HG02571 (cell line): ENCODE measurements around the gene SLC22A1.

Experiments
- ATAC-seq: cut with Tn5 transposase; IDR thresholded peaks from one replicate; pipeline ENCODE4 v1.9.1; 2021; ENCODE audit warnings: mild to moderate bottlenecking, moderate library complexity; ENCODE audit not compliant: unreplicated experiment

Gene SLC22A1

GRCh38 chr6:160167604-160168399 lies 46.2 kb downstream of the SLC22A1 start:
- ATAC-seq, result no peak

- ATAC-seq, result no peak
Measured at GRCh38 chr6:160170018-160170680, 48.5 kb downstream of the SLC22A1 start.

GRCh38 chr6:160172704-160173103 lies 51.1 kb downstream of the SLC22A1 start:
- no peak for ATAC-seq

DNA sequence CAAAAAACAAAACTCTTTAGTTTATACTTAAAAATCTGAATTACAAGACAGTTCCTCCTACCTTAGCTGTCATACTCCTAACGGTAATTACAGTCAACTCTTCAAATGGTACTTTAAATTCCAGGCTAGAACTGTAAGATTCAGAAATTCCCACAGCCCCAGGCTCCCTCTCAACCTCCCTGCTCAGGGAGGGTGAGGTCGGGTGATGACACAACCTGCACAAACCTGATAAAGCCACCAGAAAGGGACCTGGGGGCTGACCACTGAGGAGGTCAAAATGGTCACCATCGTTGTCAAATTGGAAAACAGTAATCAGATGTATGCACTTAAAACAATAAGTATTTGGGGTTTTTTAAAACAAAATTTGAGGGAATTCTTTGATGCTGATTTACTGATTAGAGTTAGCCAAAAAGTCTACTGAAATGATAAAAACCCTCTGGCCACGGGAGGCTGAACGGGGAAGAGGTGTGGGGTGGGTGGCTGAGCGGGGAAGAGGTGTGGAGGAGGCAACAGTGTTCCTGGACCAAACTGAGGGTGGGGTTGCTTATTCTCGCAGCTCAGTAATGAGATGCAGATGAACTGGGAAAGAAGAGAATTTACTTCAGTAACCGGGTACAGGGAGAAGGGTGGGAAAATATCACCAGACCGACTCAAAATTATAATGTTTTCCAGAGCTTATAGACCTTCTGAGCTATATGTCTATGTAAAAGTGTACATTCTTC lies 52.4 kb downstream of the SLC22A1 start:
- no peak for ATAC-seq

DNA sequence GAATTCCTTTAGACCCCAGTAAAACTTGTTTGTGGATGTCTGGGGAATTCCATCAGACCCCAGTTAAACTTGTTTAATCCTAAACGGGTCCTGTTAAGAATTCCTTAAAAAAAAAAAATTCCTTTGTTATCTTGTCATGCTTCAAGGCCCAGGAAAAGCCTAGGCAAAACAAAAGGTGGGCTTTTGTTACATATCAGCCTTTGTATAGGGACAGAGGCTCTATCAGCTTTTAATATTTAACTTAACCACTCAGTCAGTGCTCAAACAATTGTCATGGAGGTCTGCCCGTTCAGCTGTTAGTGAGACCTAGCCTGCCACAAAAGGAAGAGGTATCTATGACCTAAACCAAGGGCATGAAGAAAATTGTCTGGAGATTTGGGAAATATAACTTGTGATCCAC lies 53.1 kb downstream of the SLC22A1 start:
- no peak for ATAC-seq

- ATAC-seq, result no peak
Measured at GRCh38 chr6:160177220-160177619, 55.6 kb downstream of the SLC22A1 start.

GRCh38 chr6:160178271-160178670 lies 56.7 kb downstream of the SLC22A1 start:
- no peak for ATAC-seq

- no peak for ATAC-seq
Measured at GRCh38 chr6:160180706-160181105, 59.1 kb downstream of the SLC22A1 start.

GRCh38 chr6:160188773-160189172 lies 67.2 kb downstream of the SLC22A1 start:
- ATAC-seq, result no peak

DNA sequence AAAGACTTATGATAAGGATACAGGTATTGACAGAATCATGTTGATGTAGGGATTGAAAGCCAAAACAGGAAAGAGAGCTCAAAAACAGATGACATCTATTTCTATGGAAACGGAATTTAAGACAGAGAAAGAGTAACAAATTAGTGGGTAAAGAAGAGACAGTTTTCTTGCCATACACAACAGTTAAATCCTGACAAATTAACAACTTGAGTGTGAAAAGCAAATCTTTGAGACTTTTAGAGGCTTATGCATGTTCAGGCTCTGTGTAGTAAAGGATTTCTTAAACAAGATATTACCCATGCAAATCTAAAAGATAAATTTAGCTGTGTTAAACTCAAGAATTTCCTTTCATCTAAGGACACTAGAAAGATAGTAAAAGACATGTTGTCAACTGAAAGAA lies 68.5 kb downstream of the SLC22A1 start:
- ATAC-seq, result no peak

GRCh38 chr6:160190973-160191372 lies 69.4 kb downstream of the SLC22A1 start:
- ATAC-seq, result no peak

DNA sequence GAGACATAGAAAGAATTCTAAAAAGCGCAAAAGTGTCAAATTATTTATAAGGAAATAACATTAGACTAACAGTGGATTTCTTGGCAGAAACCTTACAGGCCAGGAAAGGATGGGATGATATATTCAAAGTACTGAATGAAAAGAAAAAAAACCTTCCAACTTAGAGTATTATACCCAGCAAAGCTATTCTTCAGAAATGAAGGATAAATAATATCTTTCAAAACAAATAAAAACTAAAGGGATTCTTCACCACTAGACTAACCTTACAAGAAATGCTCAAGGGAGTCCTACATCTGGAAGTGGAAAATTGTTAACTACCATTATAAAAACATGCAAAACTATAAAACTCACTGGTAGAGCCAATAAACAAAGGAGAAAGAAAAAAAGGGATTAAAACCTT lies 71.2 kb downstream of the SLC22A1 start:
- no peak for ATAC-seq

DNA sequence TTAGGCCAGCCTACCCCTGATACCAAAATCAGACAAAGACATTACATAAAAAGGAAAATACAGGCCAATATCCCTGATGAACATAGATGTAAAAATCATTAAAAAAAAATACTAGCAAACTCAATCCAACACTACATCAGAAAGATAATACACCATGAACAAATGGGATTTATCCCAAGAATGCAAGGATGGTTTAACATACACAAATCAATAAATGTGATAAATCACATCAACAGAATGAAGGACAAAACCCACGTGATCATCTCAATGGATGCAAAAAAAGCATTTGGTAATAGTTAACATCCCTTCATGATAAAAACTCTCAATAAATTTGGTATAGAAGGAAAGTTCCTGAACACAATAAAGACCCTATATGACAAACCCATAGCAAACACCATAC lies 73.2 kb downstream of the SLC22A1 start:
- ATAC-seq, result no peak

DNA sequence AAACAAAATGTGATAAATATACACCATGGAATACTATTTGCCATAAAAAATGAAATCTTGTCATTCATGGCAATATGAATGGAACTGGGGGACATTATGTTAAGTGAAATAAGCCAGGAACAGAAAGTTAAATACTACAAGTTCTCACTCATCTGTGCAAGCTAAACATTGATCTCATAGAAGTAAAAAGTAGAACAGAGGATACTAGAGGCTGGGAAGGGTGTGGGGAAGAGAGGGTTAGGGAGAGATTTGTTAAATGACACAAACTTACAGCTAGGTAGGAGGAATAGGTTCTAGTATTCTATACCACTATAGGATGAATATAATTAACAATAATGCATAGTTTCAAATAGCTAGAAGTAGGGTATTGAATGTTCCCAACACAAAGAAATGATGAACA lies 76.0 kb downstream of the SLC22A1 start:
- ATAC-seq, result no peak

- ATAC-seq, result peak; percentile 62
Measured at GRCh38 chr6:160198606-160199211, 77.1 kb downstream of the SLC22A1 start.

DNA sequence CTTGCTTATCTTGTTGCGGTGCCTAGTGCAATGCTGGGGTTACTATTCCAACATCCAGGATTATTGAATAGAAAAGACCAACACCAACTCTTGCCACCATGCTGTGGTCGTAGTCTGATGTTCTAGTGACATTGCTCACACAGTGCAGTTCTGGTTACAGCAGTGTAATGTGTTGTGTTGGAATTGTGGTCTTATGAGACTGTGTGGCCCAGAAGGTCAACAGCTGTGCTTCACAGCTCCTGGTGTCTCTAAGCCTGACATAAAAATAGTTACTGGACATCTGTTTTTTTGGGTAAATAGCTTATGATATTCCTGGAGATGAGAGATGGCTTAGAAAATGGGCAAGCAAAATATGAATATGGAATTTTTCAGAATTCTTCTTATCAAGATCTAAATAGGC lies 79.4 kb downstream of the SLC22A1 start:
- no peak for ATAC-seq

GRCh38 chr6:160202411-160202810 lies 80.8 kb downstream of the SLC22A1 start:
- ATAC-seq, result no peak

GRCh38 chr6:160203076-160203475 lies 81.5 kb downstream of the SLC22A1 start:
- ATAC-seq, result no peak

DNA sequence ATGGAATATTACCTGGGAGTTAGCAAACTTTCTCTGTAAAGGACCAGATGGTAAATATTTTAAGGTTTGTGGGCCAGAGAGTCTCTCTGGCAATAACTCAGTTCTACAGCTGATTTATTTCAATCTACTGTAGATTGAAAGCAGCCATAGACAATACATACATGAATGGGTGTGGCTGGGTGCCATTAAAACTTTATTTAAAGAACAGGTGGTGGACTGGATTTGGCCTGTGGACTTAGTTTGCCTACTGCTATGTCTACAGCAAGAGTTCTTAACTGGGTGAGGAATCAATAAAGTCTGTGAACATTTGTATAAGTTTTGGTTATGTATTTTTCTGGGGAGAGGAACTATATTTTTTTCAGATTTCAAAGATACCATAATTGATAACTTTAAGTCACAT lies 81.9 kb downstream of the SLC22A1 start:
- ATAC-seq, result no peak

- no peak for ATAC-seq
Measured at GRCh38 chr6:160203953-160204352, 82.3 kb downstream of the SLC22A1 start.

- ATAC-seq, result no peak
Measured at GRCh38 chr6:160204710-160205109, 83.1 kb downstream of the SLC22A1 start.
